SU-DHL-6 (cell line): Measurements from ENCODE around the gene ELANE.
A peak's percentile ranks its signal among the peaks of the same experiment; 100 is the strongest.

Source experiments
- H2AFZ ChIP-seq: fragments of 200-600 bp; sonication (generic); 2 replicates; pipeline ENCODE4 v1.6.1; 2014; ENCODE audit warnings: low read depth, mild to moderate bottlenecking, moderate library complexity, mixed read lengths, antibody characterized with exemption, low read length; ENCODE audit not compliant: severe bottlenecking
- H3F3A ChIP-seq: fragments of 200-600 bp; shearing (Covaris generic); 2 replicates; pipeline ENCODE4 v1.6.0; 2016; ENCODE audit warnings: antibody characterized with exemption, mild to moderate bottlenecking; ENCODE audit not compliant: insufficient read depth
- H3K27ac ChIP-seq: fragments of 200-600 bp; sonication (generic); 2 replicates; pipeline ENCODE4 v1.5.1; 2016; ENCODE audit warnings: low read depth, mild to moderate bottlenecking, low read length, moderate library complexity, mixed read lengths
- H3K27me3 ChIP-seq: fragments of 200-600 bp; sonication (generic), shearing (Covaris generic); 2 replicates; pipeline ENCODE4 v1.6.0; 2014; ENCODE audit warnings: mild to moderate bottlenecking, low read length
- H3K36me3 ChIP-seq: fragments of 200-600 bp; sonication (generic); 2 replicates; pipeline ENCODE4 v1.6.1; 2014; ENCODE audit warnings: mild to moderate bottlenecking, low read length, mixed read lengths
- H3K4me2 ChIP-seq: fragments of 300-600, 200-600 bp; shearing (Covaris generic), sonication (generic); 2 replicates; pipeline ENCODE4 v1.6.0; 2014; ENCODE audit warnings: low read length, low read depth, mild to moderate bottlenecking; ENCODE audit not compliant: poor library complexity, severe bottlenecking
- H3K4me3 ChIP-seq: fragments of 200-600 bp; sonication (generic); 2 replicates; pipeline ENCODE4 v1.5.1; 2014; ENCODE audit warnings: antibody characterized with exemption, low read length, mild to moderate bottlenecking, mixed read lengths; ENCODE audit not compliant: insufficient read depth, poor library complexity, severe bottlenecking
- H3K79me2 ChIP-seq: fragments of 200-600 bp; sonication (generic); 2 replicates; pipeline ENCODE4 v1.6.1; 2014; ENCODE audit warnings: mild to moderate bottlenecking, low read length, moderate library complexity; ENCODE audit not compliant: insufficient read depth
- H3K9ac ChIP-seq: fragments of 200-600 bp; sonication (generic); 2 replicates; pipeline ENCODE4 v1.7.0; 2014; ENCODE audit warnings: mild to moderate bottlenecking, low read length
- H3K9me2 ChIP-seq: fragments of 200-600 bp; sonication (generic); replicated peaks from 2 replicates; pipeline ENCODE4 v1.6.1; 2014; ENCODE audit warnings: low read length; ENCODE audit not compliant: insufficient read depth
- H3K9me3 ChIP-seq: fragments of 200-600 bp; sonication (generic); 2 replicates; pipeline ENCODE4 v1.6.1; 2014; ENCODE audit warnings: low read length, mixed read lengths; ENCODE audit not compliant: insufficient read depth
- H4K20me1 ChIP-seq: fragments of 200-600 bp; sonication (generic); 2 replicates; pipeline ENCODE4 v1.6.1; 2014; ENCODE audit warnings: low read depth, mild to moderate bottlenecking, antibody characterized with exemption, low read length, moderate library complexity, mixed read lengths
- EZH2phosphoT487 ChIP-seq: fragments of 200-600 bp; sonication (generic), shearing (Covaris generic); conservative IDR thresholded peaks from 2 replicates; pipeline ENCODE4 v1.6.1; 2018; ENCODE audit warnings: mild to moderate bottlenecking, antibody characterized with exemption, low read length, moderate library complexity, mixed read lengths
- TF ChIP-seq, protein P1 (sequence below): fragments of 200-600 bp; sonication (generic); IDR thresholded peaks from one replicate; pipeline ENCODE4 v1.5.1; 2017; ENCODE audit warnings: antibody characterized with exemption, mild to moderate bottlenecking, low read length, moderate library complexity; ENCODE audit not compliant: insufficient read depth, poor library complexity, severe bottlenecking

Gene ELANE

DNA sequence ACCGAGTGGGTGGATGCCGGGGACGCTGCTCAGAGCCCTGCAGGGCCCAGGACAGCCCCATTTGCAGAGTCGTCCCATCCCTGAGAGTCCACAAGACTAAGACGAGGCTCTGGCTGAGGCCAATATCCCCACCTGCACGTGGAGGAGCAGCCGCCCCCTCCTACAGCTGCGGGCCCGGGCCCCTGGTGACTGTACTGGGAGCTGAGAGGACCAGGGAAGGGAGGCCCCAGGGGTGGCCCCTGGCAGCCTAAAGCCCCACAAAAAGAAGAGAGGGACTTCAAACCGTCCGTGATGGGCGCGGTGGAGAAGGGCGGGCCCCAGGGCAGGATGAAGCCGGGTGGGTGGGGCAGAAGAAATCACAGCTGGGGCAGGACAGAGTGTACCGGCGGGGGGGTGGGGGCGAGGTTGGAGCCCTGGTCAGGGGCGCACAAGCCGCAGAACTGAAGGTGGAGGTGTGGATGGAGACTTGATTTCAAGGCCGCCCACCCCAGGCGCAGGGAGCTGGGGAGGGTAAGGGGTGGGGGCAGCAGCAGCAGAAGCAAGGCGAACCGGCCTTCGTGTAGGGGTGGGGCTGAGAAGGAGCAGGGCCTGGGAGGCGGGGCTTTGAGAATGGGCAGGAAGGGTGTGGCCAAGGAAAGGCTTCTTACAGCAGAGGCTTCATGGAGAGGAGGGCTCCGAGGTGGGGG lies 20.3 kb downstream of the ELANE start:
- Histone ChIP-seq H3K4me3 (no peak overlapping the region), H3K9me2 (no peaks in the 10 kb centered on the region), H2AFZ (no peak overlapping the region), H3F3A (no peaks in the 10 kb centered on the region), H3K9ac (peak overlapping the region; percentile 1; the same call in 1 of the 2 replicates), H3K9me3 (no peaks in the 10 kb centered on the region), H3K4me2 (peak overlapping the region; percentile 39), H3K36me3 (no peaks in the 10 kb centered on the region), H4K20me1 (no peaks in the 10 kb centered on the region), H3K27ac (no peak overlapping the region), H3K79me2 (no peaks in the 10 kb centered on the region), H3K27me3 (no peaks in the 10 kb centered on the region)
- TF ChIP-seq EZH2phosphoT487: no peak
- TF ChIP-seq, protein P1, sequence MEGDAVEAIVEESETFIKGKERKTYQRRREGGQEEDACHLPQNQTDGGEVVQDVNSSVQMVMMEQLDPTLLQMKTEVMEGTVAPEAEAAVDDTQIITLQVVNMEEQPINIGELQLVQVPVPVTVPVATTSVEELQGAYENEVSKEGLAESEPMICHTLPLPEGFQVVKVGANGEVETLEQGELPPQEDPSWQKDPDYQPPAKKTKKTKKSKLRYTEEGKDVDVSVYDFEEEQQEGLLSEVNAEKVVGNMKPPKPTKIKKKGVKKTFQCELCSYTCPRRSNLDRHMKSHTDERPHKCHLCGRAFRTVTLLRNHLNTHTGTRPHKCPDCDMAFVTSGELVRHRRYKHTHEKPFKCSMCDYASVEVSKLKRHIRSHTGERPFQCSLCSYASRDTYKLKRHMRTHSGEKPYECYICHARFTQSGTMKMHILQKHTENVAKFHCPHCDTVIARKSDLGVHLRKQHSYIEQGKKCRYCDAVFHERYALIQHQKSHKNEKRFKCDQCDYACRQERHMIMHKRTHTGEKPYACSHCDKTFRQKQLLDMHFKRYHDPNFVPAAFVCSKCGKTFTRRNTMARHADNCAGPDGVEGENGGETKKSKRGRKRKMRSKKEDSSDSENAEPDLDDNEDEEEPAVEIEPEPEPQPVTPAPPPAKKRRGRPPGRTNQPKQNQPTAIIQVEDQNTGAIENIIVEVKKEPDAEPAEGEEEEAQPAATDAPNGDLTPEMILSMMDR: no peak

DNA sequence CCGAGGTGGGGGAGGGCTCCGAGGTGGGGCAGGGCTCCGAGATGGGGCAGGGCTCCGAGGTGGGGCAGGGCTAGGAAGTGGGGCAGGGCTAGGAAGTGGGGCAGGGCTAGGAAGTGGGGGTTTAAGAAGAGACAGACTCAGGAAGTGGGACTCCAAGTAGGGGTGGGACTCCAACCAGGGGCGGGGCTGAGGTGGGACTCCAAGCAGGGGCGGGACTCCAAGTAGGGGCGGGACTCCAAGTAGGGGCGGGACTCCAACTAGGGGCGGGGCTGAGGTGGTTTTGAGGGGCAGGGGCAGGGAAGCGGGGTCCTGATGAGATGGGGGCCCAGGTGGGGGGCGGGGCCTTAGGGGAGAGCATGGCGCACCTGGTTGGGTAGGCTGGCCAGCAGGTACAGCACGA lies 21.0 kb downstream of the ELANE start:
- H4K20me1 ChIP-seq: no peaks in the 10 kb centered on the region
- no peak overlapping the region for H3K27ac ChIP-seq
- no peak overlapping the region for H2AFZ ChIP-seq
- H3K79me2 ChIP-seq: no peaks in the 10 kb centered on the region
- no peaks in the 10 kb centered on the region for H3F3A ChIP-seq
- no peak for TF ChIP-seq EZH2phosphoT487
- TF ChIP-seq, protein P1: no peak
- H3K9ac ChIP-seq: no peak overlapping the region
- H3K4me2 ChIP-seq: peak overlapping the region; percentile 39
- H3K4me3 ChIP-seq: no peak overlapping the region
- H3K27me3 ChIP-seq: no peaks in the 10 kb centered on the region
- H3K36me3 ChIP-seq: no peaks in the 10 kb centered on the region
- no peaks in the 10 kb centered on the region for H3K9me3 ChIP-seq
- no peaks in the 10 kb centered on the region for H3K9me2 ChIP-seq

DNA sequence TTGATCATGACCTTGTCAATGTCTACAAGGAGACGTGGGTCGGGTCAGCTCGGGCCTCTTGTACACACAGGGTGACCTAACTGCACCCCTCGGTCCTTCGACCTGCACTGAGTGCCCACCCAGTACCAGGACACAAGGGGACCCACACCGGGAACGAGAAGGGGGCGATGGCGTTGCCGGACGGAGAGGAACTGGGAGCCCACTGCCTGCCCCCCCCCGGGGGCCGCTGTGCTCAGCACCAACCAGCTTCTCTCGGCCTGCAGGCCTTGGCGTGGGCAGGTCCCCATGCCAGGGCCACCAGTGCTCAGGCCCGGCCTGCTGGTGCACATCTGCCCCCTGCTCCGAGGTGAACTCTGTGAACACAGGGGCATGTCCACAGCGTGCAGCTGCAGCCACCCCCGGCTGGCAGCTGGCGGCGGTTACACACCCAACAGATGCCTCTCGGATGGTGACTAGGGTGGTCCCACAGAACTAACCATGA lies 21.5 kb downstream of the ELANE start:
- Histone ChIP-seq H3K27me3 (no peaks in the 10 kb centered on the region), H2AFZ (no peak overlapping the region), H3K36me3 (no peaks in the 10 kb centered on the region), H3K9ac (no peak overlapping the region), H3K9me3 (no peaks in the 10 kb centered on the region), H3K9me2 (no peaks in the 10 kb centered on the region), H3K79me2 (no peaks in the 10 kb centered on the region), H3F3A (no peaks in the 10 kb centered on the region), H3K4me2 (no peak overlapping the region), H3K4me3 (no peak overlapping the region), H4K20me1 (no peaks in the 10 kb centered on the region), H3K27ac (no peak overlapping the region)
- no peak for TF ChIP-seq EZH2phosphoT487
- TF ChIP-seq, protein P1: no peak
